Superior temporal gyrus (tissue), 1 donor: ENCODE results near the gene SYT7.

Experiments used
- DNase-seq: peaks from one replicate; pipeline ENCODE4 v3.0.0-alpha.2; 2016; ENCODE audit errors: extremely low spot score

The SYT7 gene

DNA sequence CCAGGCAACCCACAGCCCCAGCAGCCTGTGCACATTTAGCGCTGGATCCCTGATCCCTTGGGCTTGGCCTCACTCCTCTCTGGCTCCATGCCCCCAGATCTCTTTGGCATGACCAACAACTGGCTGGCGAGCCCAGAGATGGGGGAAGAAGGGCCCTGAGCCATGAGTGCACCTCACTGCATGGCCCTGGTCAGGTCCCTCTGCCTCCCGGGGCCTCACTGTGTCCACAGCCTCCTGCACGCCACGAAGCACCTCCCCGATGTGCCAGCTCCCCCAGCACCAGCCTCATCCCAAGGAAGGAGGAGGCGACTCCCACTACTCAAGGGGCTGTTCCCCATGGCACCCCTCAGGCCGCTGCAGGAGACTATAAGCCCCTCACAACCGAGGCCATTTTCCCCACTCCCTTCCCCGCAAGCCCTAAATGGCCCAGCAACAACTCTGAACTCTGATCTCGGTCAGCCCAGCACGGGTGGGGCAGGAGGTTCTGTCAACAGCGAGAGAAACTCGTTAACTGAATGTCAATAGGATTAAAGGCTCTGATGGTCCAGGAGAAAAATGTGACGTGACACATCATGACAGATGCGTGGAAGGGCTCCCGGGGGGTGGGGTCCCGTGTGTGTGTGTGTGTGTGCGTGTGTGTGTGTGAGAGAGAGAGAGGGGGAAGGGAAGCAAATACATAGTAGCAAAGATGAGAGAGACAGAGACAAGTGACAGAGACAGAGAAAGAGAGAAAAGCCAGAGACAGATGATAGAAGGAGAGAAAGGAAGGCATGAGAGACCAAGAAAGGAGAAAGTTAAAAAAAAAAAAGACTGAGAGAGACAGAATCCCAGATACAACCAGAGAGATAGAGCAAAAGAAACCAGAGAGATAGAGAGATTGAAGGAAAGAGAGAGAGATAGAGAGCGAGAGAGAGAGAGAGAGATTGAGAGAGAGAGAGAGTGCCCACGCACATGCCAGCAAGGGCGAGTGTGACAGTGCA lies 28.4 kb upstream of the SYT7 start:
- no peak for DNase-seq

GRCh38 chr11:61607920-61608599 lies 27.2 kb upstream of the SYT7 start:
- no peak for DNase-seq

DNA sequence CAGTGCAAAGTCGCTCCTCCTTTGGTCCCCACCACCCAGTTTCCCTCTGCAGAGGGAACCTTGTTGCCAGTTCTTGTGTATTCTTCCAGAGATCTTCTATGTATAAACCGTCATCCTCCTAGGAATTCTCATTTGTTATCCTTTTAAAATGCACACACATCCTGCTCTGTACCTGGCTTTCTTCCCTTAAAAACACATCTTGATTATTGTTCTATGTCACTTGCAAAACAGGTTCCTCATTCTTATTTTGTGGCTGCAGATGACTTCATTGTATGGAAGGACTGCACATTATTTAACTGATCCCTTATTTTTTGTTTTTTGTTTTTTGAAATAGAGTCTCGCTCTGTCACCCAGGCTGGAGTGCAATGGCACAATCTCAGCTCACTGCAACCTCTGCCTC lies 26.6 kb upstream of the SYT7 start:
- DNase-seq, result no peak

DNA sequence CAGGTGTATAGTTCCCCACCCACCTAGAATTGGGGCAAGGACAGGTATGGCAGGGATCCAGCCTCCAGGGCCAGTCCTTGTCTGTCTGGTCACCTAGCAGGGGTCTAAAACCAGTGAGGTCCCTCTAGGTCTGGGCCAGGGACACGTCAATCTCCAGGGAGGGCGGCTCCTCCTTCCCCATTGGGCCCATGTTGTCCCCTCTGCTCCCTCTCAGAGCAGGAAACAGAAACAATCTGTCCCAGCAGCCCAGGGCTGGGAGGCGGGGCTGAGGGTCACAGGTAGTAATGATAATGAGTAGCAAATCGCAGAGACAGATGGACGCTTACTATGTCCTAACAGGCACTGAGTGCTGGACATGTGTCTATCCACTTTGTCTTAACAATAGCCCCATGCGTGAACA lies 22.8 kb upstream of the SYT7 start:
- DNase-seq, result no peak

DNA sequence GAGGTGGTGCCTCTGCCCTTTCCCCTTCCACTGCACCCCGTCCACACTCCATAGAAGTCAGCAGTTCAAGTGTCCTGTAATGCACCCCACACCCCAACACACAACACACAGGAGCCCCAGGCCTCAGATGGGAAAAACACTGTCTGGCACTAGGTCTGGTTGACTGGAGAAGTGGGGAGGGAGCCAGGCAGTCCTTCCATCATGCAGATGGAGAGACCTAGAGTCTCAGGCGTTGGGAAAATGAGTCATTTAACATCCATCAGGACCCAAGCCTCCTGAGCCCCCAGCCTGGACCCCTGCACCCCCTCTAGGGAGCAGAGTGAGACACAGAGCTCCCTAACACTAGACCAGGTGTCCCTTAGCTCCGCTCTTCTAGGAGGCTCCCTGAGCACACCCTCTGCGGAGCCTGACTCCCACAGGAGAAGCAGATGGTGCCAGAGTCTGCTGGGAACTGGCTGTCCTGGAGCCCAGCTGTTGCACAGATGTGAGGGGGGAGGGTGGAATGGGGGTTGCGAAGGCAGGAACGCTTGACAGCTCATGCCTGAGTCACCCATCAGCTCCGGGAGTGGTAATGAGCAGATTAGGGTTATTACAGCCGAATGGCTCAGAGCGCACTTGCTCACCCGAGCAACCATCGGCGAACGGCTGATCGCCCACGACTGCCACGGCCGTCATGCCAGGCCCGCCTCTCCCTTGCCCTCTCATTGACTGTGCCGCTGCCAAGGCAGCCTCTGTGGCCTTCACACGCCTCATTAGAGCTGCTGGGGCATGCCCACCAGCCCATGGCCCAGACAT lies 22.1 kb upstream of the SYT7 start:
- no peak for DNase-seq

GRCh38 chr11:61601512-61601911 lies 20.6 kb upstream of the SYT7 start:
- DNase-seq, result no peak

DNA sequence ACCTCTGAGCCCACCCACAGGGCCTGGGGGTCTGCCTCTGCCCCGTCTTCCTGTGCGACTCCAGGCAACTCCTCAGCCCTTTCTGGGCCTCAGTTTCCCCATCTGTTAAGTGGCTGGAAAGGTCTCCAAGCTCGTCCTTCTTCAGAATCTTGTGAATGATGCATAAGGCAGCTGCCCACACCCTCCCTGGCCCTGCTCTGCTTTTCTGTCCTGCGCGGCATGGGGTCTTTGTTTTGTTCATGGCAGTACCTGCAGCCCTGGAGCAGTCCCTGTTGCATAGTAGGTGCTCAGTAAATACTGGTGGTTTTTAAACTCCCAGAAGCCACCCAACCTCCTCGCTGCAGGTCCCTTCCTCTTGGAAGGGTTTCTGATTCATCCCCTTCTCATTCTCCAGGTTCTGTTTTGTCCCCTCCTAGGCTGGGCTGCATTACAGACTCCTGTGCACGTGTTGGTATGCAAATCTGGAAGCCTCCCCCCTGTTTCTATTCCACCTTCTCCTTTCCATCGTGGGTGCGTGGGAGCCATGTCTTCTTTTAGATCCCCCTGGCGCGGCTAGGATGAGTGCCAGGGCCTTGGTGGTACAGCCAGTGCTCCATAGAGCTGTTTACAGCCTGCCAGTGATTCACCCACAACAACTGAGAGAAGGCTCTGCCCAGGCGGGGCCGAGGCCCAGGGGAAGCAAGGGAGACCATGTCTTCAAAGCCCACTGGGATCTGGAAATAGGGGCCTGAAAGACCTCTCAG lies 19.3 kb upstream of the SYT7 start:
- peak; percentile 61 for DNase-seq

DNA sequence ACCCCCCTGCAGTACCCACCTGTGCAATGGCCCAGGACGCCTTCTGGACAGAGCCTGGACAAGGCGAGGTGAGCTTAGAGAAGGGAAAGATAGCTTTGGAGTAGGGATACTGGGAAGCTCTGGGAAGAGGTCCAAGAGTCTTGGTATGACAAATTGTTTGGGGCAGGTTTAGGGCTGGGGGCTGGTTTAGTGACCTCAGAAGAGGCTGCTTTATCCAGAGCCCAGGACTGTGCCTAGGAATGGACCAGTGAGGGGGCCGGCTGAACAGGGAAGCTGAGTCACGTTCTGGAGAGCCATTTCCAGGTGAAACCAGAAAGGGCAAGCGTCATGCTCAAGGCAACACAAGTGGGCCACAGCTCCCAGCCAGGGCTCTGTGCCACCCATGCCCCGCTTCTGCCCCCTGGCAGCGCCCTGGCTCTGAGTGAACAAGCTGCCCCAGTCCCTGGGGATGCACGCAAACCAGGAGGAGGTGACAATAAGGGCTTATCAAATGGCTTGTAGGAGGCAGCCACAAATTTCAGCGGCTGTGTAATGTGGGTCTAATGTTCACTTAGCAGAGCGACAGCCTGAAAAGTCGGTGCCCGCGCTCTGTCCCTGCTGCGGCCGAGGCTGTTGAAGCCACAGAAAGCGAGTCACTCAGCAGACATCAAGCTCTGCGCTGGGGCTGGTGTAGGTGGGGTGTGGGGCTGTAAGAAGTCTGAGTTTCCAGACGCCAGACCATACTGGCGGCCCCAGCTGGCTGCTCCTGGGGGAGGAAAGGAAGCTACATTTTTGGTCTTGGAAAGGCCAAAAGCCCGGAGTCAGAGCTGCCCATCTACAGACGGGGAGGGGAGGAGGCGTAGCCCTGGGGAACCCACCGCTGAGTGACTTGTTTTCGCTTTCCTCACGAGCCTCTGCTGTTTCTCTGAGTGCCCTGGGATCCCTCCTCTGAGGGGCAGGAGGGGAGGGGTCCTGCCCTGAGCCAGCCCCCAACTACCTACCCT lies 18.3 kb upstream of the SYT7 start:
- DNase-seq, result no peak

- DNase-seq, result no peak
Observed at GRCh38 chr11:61598374-61598773, 17.5 kb upstream of the SYT7 start.

DNA sequence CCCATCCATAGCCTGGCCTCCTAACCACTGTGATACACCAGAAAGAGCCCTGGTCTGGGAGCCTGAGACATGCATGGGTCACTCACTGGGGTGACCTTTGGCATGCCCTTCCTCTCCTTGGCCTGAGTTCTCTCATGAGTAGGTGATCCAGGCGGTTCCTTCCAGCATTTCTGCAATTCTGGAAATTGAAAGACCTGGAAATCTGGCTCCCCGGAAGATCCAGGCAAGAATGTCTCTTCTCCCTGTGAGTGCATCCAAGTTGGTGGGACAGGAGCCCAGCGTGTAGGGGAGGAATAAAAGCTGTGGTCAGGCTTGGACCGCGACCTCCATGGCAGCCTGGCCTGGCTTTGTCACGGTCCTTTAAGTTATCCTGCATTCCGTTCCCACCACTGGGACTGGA lies 16.1 kb upstream of the SYT7 start:
- DNase-seq, result no peak

DNA sequence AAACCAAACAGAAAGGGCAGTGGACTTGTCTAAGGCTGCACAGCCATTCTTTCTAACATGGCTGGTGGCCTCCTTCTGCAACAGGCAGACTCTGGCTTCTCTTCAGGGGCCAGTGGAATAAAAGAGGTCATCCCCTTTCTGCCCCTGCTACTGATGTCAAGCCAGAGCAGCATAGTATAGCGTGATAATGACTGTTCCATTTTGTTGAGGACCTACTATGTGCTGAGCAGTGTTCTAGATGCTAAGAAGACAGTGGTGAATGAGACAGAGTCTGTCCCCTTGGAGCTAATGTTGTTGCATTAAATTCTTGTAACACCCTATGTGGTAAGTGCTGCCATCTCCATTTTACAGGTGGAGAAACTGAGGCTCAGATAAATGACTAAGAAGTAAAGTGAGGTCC lies 15.7 kb upstream of the SYT7 start:
- DNase-seq, result no peak

GRCh38 chr11:61594907-61595257 lies 14.0 kb upstream of the SYT7 start:
- no peak for DNase-seq

GRCh38 chr11:61593151-61593550 lies 12.3 kb upstream of the SYT7 start:
- no peak for DNase-seq

GRCh38 chr11:61592176-61592575 lies 11.3 kb upstream of the SYT7 start:
- DNase-seq, result no peak

- DNase-seq, result no peak
Observed at GRCh38 chr11:61589961-61590360, 9.1 kb upstream of the SYT7 start.

DNA sequence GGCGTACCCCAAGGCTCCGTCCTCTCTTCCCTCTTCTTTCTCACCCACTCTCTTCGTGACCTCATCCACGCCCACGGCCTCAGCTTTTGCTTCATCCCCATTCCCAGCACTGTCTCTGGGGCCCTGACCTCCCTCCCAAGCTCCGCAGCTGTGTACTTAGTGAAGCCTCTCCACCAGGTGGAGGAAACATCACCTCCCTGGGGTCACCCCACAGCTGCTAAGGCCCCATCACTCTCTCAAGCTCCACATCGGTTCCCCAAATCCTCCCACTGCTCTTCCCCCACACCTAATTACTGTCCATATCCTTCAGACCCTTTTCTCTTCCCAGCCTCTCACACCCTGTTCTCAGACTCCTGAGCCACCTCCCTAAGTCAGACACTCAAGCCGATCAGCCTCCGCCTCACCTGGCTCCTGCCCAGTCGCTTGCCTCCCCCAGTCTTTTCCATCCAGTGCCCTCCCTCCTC lies 7.9 kb upstream of the SYT7 start:
- no peak for DNase-seq

- DNase-seq, result no peak
Observed at GRCh38 chr11:61587951-61588727, 7.3 kb upstream of the SYT7 start.

GRCh38 chr11:61587541-61587941 lies 6.7 kb upstream of the SYT7 start:
- DNase-seq, result no peak

DNA sequence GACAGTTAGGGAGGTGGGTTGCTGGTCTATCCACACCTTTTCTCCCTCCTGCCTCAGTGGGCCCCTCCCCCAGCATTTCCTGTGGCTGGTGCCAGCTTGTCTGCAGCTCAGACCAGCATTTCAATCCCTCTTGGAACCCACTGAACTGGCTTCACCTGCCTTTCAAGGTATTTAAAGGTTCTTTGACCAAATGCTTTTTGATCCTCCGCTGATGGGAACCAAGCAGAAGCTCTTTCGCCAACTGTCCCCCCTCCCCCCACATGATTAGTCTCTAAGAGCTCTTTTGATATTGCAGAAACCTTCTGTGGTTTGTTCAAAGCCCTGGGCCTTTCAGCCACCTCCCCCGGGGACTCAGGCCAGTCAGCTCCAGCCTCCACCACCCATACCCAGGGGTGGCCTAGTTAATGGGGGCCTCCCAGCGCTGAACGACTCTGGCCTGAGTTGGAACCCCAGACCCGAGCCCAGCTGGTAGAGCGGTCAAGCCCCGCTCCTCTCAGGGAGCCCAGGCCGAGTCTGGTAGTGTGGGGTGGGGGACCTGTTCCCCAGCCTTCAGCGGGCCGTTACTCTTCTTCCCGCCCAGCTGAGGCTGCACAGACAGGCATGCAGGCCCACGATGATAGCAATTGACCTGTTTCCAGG lies 6.0 kb upstream of the SYT7 start:
- DNase-seq, result no peak
